ENCODE measurements around the gene DCUN1D3.

DNA sequence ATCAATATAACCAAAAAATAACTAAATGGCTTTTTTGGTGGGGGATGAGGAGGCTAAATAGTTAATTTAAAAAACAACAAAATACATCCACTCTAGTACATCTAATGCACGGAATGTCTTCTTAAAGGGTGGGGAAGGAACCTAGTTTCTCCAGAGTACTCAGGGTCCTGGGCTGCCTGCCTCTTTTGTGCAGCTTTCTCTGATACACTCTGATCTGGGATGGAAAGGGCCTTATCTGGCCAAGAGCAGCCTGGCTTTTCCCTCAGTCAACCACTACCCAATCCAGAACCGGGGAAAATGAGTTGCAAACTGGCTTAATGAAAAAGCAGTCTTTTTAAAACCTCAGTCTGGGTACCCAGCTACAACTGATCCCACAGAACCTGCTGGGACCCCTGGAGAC is 42.9 kb downstream of the DCUN1D3 start:
- TF ChIP-seq, protein P1, sequence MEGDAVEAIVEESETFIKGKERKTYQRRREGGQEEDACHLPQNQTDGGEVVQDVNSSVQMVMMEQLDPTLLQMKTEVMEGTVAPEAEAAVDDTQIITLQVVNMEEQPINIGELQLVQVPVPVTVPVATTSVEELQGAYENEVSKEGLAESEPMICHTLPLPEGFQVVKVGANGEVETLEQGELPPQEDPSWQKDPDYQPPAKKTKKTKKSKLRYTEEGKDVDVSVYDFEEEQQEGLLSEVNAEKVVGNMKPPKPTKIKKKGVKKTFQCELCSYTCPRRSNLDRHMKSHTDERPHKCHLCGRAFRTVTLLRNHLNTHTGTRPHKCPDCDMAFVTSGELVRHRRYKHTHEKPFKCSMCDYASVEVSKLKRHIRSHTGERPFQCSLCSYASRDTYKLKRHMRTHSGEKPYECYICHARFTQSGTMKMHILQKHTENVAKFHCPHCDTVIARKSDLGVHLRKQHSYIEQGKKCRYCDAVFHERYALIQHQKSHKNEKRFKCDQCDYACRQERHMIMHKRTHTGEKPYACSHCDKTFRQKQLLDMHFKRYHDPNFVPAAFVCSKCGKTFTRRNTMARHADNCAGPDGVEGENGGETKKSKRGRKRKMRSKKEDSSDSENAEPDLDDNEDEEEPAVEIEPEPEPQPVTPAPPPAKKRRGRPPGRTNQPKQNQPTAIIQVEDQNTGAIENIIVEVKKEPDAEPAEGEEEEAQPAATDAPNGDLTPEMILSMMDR (IDR thresholded peaks at IDR 0.05): no peak
- TF ChIP-seq EP300 (IDR thresholded peaks at IDR 0.05) (no peak), POLR2A (IDR thresholded peaks at IDR 0.05) (no peak)
